HL-60/S4 treated with phorbol 12-myristate 13-acetate at 8.2 ng/mL for 4 days and 3 days (cell line): ENCODE measurements around the gene PRELID2.
"Not testable (repeated sequence)": the region's sequence is repeated elsewhere in the genome, so short reads cannot be mapped to it uniquely, and the experiment has no call there.

Experiments
- in situ Hi-C: fragments of 300-500 bp; cut with MboI; formaldehyde crosslinking; loops from 2 replicates; pipeline ENCODE4 v1.15.0; 2022; ENCODE audit warnings: low sequenced_read_pairs

Gene PRELID2

DNA sequence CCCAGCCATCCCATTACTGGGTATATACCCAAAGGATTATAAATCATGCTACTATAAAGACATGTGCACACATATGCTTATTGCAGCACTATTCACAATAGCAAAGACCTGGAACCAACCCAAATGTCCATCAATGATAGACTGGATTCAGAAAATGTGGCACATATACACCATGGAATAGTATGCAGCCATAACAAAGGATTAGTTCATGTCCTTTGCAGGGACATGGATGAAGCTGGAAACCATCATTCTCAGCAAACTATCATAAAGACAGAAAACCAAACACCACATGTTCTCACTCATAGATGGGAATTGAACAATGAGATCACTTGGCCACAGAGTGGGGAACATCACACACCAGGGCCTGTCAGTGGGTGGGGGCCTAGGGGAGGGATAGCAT is 36.6 kb downstream of the PRELID2 start:
- in situ Hi-C loops, result not testable (repeated sequence)

DNA sequence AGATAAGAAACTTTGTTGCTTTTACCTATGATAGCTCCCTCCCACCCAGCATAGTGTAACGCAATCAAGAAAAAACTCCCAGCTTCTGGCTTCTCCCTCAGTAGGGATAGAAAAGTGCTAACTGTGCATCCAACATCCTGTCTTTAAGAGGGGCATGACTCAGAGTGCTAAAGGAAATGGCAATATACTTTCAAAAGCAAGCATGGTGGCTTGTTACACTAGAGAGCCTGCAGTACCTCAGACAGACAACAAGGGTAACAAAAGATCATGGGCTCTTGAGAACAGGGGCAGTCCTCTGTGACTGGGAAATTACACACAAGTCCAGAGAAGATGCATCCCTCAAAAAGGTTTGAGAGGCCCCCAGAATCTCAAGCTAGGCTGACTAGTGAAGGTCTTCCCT is 37.8 kb downstream of the PRELID2 start:
- in situ Hi-C loops, result no loop called here

DNA sequence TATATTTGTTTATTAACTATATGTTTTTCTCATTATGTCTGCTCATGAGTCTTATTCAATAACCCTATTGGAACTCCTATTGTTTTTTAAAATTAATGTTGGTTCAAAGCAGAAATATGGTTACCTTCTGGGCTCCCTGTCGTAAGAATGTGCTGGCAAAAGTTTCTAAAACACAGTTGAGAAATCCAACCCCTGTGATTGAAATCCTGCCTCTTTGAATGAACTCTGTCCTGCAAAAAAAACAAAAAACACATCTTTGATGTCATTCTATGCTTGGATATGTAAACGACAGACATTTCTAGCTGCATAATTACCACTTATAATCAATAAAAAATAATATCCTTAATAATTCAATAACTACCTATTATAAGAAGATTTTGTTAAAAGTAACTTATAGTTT is 38.8 kb downstream of the PRELID2 start:
- in situ Hi-C loops, result no loop called here

DNA sequence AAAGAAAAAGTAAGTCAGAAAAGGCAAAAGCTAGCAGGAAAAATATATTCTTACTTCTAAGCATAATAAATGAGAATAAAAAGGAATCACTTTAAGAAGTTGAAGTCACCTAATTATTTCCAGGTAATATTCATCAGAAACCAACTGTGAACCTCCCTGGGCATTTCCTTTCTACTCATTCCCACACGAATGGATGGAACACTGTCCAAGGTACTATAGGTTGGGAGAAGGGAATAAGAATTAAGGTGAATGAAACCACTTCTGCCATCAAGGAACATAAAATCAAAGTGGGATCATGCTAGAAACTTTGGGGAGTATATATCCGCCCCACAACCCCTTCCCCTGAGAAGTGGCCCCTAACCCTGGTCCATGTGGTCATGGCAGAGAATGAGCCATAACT is 41.6 kb downstream of the PRELID2 start:
- in situ Hi-C loops, result no loop called here

DNA sequence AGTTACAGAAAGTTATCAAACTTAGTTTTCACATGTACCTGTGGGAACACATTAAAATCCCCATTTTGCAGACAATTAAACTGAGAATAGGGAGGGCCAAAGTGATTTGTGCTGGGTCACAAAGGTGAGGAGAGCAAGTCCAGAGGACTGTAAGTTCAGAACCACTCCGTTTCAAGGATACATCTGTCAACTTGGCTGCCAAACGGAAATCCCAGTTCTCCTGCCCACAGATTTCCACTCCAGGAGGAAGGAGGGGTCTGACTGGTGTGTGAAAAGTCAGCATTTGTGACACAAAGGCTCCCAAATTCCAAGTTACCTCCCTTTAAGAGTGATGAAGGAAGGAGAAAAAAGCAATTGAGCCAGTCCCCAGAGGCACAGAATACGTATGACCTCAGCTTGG is 42.3 kb downstream of the PRELID2 start:
- in situ Hi-C loops, result no loop called here

DNA sequence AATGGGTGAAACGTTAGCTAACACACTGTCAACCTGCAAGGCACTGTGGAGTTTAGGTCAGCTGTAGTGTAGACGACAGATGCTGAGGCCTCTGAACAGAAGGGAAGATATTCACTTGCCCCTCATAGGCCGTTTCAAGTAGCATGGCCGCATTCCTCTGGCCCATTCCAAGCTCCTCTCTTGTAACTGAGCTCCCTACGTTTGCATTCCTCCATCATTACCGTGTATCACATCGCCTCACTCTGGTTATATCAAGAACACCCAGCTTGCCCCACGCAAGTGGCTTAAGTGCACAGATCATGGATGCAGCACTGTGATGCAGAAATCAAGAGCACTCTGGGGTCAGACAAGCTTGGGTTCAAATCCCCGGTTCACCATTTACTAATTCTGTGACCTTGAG is 43.3 kb downstream of the PRELID2 start:
- in situ Hi-C loops, result no loop called here

DNA sequence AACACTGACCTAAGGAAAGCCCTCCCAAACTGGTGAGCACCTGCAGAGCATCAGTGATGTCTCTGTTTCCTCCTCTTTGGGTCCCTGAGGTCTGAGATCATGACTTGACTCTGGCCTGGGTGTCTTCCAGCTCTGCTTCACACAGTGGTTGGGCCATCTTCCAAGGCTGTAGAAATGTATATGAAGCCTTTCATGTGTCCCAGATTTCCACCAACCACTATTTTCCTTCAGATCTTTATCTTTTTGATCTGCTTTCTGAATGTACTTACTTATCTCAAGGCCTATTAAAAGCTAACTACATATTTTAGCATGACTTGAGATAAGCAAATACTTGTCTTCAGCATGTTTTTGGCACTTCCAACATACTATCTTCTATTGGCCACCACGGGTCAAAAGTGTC is 47.1 kb downstream of the PRELID2 start:
- in situ Hi-C loops, result no loop called here

DNA sequence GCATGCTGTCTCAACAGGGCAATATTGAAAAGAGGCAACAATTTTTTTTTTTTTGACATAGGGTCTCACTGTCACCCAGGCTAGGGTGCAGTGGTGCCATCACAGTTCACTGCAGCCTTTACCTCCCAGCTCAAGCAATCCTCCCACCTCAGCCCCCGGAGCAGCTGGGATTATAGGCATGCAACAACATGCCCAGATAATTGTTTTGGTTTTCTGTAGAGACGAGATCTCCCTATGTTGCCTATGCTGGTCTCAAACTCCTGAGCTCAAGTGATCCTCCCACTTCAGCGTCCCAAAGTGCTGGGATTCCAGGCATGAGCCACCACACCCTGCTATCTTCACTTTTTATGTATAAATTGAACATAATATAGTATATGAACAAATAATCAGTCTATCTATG is 47.6 kb downstream of the PRELID2 start:
- in situ Hi-C loops, result no loop called here

DNA sequence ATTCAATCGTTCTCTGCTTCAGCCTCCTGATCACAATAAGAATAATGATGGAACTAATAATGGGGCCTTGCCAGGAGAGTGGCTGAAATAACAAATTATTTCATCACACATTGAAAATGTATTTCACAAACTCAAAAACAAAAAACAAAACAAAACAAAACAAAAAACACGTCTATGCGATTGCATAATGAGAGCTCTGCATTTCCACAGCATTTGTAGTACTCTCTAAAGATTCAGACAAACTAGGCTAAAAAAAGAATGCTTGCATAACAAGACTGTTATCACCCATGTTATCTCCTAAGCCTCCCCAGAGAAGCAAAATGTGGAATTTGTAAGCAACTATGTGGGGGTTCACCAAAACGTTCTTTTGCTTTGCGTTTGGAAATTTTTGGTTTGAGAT is 48.1 kb downstream of the PRELID2 start:
- in situ Hi-C loops, result no loop called here

DNA sequence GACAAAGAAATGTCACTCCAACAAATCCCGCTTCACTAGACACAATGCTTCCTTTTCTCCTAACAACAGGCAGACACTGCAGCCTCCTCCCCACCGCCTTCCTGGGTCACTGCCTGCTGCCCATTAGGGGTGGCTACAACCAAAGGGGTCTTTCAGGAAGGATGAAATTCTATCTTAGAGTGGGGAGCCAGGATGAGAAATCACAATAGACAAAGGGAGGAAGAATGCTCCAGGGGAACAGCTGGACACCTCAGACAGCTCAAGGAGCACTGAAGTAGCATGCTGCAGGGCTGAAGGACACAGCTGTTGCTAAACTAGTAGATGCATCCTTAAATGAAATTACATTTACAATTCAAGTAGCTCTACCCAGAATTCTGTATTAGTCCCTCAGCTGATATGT is 54.2 kb downstream of the PRELID2 start:
- in situ Hi-C loops, result no loop called here

DNA sequence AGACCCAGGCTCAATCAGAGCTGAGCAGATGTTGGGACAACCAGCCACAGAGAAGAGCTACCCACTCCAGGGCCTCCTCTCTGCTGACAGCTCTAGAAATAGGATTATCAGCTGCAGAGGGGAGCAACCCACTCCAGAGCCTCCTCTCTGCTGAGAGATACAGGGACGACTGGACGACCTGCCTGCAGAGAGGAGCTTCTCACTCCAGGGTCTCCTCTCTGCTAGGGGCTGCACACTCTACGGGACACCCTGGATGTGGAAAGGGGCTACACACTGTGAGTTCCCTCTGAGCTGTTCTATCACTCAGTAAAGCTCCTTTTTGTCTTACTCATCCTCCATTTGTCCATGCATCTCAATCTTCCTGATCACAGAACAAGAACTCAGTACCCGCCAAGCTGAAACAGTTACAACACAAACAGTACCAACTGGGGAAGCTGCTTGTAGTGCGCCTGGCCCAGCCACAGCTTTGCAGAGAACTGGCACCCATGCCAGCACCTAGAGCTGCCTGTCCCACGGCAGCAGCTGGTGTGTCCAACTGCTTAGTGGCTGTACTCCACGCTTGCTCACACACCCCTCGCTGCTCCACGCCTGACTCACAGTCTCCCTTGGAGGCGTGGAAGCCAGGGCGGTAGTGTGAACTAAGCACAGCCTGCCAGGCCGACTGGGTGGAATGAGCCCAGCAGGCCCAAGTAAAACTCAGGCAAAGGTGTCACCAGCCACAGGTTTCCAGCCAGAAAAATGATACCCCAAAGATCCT is 56.8 kb downstream of the PRELID2 start:
- in situ Hi-C loops, result no loop called here

DNA sequence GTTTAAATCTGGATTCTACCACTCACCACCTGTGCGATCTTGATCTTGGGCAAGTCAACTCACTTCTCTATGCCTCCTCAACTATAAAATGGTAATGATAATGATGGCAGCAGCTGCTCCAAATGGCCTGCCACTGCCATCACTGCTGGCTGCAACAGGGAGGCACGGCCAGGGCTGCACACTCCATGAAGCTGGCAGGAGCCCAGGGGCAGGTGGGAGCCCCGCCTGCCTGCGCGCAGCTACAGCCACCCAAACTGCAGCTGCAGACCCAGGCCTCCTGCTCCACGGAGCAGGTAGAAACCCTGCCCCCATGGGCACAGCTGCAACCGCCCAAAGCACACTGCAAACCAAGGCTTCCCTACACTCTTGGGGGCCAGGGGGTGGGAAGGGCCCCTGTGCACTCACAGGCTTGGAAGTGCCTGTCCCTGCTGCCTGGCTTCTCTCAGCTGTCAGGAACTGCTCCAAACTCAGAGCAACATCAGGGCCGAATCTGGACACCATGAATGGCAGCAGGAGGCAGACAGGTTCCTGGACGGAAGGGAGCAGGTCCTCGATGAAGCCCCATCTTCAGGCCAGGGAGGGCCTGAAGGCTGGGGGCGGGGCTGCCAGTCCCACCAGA is 57.6 kb downstream of the PRELID2 start:
- in situ Hi-C loops, result no loop called here

DNA sequence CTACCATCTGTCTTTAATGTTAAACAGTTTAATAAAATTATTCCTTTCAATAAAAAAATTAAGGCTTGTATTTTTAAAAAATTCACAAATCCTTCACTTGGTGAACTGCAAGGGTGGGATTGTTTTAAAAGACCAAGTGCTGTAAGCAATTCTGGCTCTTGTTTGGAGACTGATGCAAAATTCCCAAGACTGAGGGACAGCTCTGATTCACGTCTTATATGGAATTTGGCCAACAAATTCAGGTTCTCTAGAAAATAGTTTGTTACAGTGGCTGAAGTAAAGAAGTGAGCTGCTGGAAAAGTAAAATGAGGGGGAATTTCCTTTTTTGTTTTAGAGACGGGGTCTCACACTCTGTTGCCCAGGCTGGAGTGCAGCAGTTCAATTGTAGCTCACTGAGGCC is 58.3 kb downstream of the PRELID2 start:
- in situ Hi-C loops, result no loop called here

DNA sequence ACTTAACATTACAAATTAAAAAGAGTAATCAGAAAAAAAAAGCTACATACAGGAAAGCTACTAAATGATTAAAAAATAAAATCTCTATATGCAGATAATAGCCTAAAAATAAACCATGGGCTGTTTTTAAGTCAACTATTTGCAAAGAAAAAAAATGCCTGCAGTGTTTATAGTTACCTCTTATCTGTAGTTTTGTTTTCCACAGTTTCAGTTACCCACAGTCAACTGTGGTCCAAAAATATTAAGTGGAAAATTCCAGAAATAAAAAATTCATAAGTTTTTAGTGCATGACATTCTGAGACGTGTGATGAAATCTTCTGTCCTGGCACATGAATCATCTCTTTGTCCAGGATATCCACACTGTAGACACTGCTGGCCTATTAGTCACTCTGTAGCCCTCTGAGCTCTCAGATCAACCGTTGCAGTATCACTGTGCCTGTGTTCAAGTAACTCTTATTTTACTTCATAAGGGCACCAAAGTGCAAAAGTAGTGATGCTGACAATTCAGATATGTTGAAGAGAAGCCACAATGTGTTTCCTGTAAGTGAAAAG is 59.2 kb downstream of the PRELID2 start:
- in situ Hi-C loops, result no loop called here

DNA sequence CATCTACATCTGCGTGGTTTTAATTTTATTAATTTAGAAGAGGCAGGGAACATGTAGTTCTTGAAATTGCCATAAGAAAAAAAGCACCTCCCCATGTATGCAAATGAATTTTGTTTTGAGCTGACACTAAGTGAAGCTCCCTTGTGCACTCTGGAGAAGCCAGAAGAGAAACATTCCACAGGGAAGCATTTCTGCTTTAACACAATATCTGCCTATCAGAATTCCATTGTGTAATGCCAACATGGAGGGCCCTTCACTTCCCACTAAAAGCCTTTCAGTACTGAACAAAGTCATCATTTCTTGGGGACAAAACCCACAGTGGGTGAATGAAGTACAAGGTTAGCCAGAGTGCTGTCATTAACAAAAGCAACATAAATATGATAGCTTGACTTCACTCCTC is 59.7 kb downstream of the PRELID2 start:
- in situ Hi-C loops, result no loop called here

DNA sequence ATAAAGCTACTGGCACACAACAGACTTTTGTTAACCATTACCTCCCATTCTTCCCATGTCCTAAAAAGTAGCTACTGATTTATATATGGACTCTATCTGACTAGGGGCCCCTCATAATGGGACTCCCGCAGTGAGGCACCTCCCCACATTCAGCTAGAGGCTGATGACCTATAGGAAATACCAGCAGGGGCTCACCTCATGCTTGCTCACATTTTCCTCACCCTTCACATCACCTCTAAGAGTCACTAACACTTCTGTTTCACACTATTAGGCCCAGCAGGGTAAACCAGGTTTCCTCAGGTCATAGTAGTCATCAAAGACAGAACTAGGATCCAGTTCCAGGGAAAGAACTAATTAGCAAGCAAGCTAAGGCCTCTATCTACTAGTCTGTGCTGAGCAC is 60.7 kb downstream of the PRELID2 start:
- in situ Hi-C loops, result no loop called here

DNA sequence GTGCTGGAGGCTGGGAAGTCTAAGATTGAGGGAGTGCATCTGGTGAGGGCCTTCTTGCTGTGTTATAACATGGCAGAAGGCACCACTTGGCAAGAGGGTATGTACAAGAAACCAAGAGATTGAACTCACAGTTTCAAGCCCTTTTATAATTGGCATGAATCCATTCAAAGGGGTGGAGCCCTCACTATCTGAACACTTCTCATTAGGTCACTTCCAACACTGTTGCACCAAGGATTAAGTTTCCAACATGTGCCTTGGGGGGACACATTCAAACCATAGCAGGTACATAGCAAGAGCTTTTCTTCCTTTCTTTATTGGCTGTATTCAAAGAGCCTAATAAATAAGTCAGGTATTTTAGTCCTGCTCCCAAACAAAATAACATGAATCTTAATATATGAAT is 62.7 kb downstream of the PRELID2 start:
- in situ Hi-C loops, result no loop called here

DNA sequence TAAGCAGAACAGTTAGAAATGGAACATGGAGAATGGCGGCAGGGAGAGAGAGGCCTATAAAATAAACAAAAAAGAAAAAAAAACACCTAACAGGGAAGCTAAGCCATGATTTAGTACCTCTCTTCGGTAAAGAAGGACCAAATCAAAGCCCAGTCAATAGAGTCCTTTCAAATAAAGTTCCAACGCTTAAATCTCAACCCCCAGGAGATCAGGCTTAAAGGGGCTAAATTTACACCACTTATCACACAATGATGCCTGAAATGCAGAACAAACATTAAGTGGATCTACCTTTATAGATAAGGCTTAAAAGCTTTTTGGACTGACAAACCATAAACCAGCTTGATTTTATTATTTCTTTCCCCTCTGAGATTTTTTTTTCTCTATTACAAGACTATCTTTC is 66.3 kb downstream of the PRELID2 start:
- in situ Hi-C loops, result no loop called here

DNA sequence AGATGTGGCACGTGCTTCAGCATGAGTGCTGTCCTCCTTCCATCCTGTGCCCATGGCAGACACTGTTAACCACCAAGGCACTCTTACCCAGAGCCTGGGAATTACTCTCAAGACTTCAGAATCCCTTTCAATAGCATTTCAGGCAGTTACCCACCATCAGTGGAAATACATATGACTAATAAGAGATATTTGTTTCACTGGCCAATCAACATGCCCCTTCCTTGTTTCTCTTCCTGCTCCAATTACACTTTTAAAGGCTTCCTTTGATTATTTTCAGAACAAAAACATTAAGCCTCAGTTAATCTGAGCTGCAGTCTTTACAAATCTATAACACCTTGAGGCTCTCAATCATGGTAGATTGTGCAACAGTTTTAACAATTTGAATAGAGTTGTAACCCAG is 70.8 kb downstream of the PRELID2 start:
- in situ Hi-C loops, result no loop called here

DNA sequence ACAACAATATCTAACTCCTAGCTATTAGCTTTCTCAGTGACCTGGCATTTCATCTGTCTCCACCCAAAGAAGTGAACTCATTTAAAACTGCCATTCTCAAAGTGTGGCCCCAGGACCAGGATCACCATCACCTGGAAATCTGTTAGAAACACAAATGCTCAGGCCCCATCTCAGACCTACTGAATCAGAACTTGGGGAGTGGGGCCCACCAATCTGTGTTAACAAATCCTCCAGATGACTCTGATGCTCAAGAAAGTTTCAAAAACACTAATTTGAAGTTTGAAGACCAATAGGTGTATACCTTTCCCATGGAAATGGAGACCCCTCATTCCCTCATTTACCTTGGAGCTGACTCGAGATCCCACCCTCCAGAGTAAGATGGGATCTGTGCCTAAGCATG is 72.3 kb downstream of the PRELID2 start:
- in situ Hi-C loops, result no loop called here

DNA sequence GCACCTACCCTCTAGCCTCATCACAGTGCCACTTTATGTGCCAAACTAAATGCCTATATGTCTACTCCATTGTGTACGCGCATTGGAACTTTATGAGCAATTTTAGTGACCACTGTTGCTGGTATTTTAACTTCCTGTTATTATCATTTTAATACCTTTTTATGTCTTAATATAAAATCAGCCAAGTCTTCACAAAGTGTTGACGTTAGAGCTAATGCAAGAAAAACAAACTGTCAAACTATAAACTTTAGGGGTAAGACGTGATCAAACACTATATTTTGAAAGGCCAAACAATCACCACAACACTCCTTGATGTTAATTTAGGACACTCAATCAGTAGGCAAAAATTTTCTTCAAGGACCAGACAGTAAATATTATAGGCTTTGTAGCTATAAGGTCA is 73.9 kb downstream of the PRELID2 start:
- in situ Hi-C loops, result no loop called here

DNA sequence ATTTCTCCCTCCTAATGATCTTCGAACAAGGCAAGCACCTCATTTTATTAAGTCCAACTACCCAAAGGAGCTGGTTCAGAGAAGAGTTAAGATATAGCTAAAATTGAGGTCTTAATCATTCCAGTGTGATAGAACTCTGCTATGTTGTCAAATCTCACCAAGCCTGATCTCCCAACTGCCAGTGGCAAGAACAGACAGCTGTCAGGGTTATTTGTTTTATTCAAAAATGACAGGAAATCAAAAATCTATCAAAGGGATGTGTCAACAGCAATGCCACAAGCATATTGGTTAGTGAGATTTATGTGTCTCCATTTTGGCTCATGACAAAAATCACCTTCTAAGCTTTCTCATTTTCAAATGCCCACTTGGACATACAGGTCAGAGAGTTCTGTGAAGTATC is 74.5 kb downstream of the PRELID2 start:
- in situ Hi-C loops, result no loop called here

DNA sequence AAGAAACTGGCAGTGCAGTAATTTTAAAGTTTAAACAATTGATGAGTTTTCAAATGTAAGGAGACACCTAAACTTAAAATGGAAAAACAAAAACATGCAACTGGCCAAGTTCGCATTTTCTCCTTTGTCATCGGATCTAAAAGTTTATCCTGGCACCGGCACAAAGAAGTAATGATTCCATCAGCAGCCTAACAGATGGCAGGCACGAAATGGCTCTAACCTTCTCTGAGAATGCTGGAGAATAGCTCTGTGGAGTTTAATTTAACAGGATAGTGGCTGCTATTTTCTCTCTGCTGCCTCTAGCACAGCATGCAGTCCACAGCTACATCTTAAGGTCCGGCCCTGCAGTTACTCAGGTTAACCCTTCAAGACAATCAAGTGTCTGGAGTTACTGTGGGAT is 82.2 kb downstream of the PRELID2 start:
- in situ Hi-C loops, result no loop called here
